ENCODE results near the gene RPGRIP1.
"Not testable (repeated sequence)": the region's sequence is repeated elsewhere in the genome, so short reads cannot be mapped to it uniquely, and the experiment has no call there.

The RPGRIP1 gene

GRCh38 chr14:21278632-21279031, 1.3 kb upstream of the RPGRIP1 start:
- H3K9ac ChIP-seq (ENCODE audit: insufficient read length) = no peak overlapping the region
- H3K27ac ChIP-seq = no peak overlapping the region
- no peak overlapping the region for H3K4me3 ChIP-seq
- no peaks in the 10 kb centered on the region for H3K36me3 ChIP-seq (ENCODE audit: insufficient read depth, low read length)
- TF ChIP-seq POLR2AphosphoS5 (IDR thresholded peaks at IDR 0.05; ENCODE audit: borderline replicate concordance, low read depth, low read length) = no peak
- no peak for TF ChIP-seq EZH2 (IDR thresholded peaks at IDR 0.05)
- no peak for TF ChIP-seq FOXP2 (optimal IDR thresholded peaks at IDR 0.05; ENCODE audit: control extremely low read depth, extremely low read length, insufficient read depth)
- no peaks in the 10 kb centered on the region for H3K9me3 ChIP-seq (ENCODE audit: low read depth, low read length)
- DNase-seq (ENCODE audit: low read depth, low spot score) = no peak

GRCh38 chr14:21281917-21282316, 2.0 kb downstream of the RPGRIP1 start:
- H3K9ac ChIP-seq (ENCODE audit: insufficient read length); DNase-seq (ENCODE audit: low read depth, low spot score); H3K27ac ChIP-seq; H3K36me3 ChIP-seq (ENCODE audit: insufficient read depth, low read length); H3K4me3 ChIP-seq; H3K9me3 ChIP-seq (ENCODE audit: low read depth, low read length): not testable (repeated sequence)

GRCh38 chr14:21286516-21286915, 6.6 kb downstream of the RPGRIP1 start:
- H3K36me3 ChIP-seq (ENCODE audit: insufficient read depth, low read length); H3K9ac ChIP-seq (ENCODE audit: insufficient read length); H3K9me3 ChIP-seq (ENCODE audit: low read depth, low read length); H3K27ac ChIP-seq; H3K4me3 ChIP-seq; DNase-seq (ENCODE audit: low read depth, low spot score): not testable (repeated sequence)

GRCh38 chr14:21287168-21287567, 7.3 kb downstream of the RPGRIP1 start:
- H3K36me3 ChIP-seq (ENCODE audit: insufficient read depth, low read length) = no peaks in the 10 kb centered on the region
- no peaks in the 10 kb centered on the region for H3K9me3 ChIP-seq (ENCODE audit: low read depth, low read length)
- H3K4me3 ChIP-seq = no peak overlapping the region
- TF ChIP-seq POLR2AphosphoS5 (IDR thresholded peaks at IDR 0.05; ENCODE audit: borderline replicate concordance, low read depth, low read length) (no peak), FOXP2 (optimal IDR thresholded peaks at IDR 0.05; ENCODE audit: control extremely low read depth, extremely low read length, insufficient read depth) (no peak), EZH2 (IDR thresholded peaks at IDR 0.05) (no peak)
- H3K9ac ChIP-seq (ENCODE audit: insufficient read length) = no peak overlapping the region
- DNase-seq (ENCODE audit: low read depth, low spot score) = no peak
- H3K27ac ChIP-seq = no peak overlapping the region

GRCh38 chr14:21294026-21294425, 14.1 kb downstream of the RPGRIP1 start:
- not testable (repeated sequence) for DNase-seq (ENCODE audit: low read depth, low spot score); H3K9me3 ChIP-seq (ENCODE audit: low read depth, low read length); H3K27ac ChIP-seq; H3K4me3 ChIP-seq; H3K36me3 ChIP-seq (ENCODE audit: insufficient read depth, low read length); H3K9ac ChIP-seq (ENCODE audit: insufficient read length)

- no peak for DNase-seq (ENCODE audit: low read depth, low spot score)
- no peak for TF ChIP-seq FOXP2 (optimal IDR thresholded peaks at IDR 0.05; ENCODE audit: control extremely low read depth, extremely low read length, insufficient read depth)
- Histone ChIP-seq H3K4me3 (no peak overlapping the region), H3K36me3 (ENCODE audit: insufficient read depth, low read length) (no peaks in the 10 kb centered on the region), H3K9me3 (ENCODE audit: low read depth, low read length) (no peaks in the 10 kb centered on the region), H3K27ac (no peak overlapping the region), H3K9ac (ENCODE audit: insufficient read length) (no peak overlapping the region)
Observed at GRCh38 chr14:21298358-21298757, 18.5 kb downstream of the RPGRIP1 start.

- TF ChIP-seq EZH2 (IDR thresholded peaks at IDR 0.05) = no peak
- TF ChIP-seq FOXP2 (optimal IDR thresholded peaks at IDR 0.05; ENCODE audit: control extremely low read depth, extremely low read length, insufficient read depth) = no peak
- TF ChIP-seq POLR2AphosphoS5 (IDR thresholded peaks at IDR 0.05; ENCODE audit: borderline replicate concordance, low read depth, low read length) = no peak
- Histone ChIP-seq H3K9ac (ENCODE audit: insufficient read length) (no peak overlapping the region), H3K27ac (no peak overlapping the region), H3K9me3 (ENCODE audit: low read depth, low read length) (no peaks in the 10 kb centered on the region), H3K4me3 (no peak overlapping the region), H3K36me3 (ENCODE audit: insufficient read depth, low read length) (no peaks in the 10 kb centered on the region)
- no peak for DNase-seq (ENCODE audit: low read depth, low spot score)
Observed at GRCh38 chr14:21299562-21300130, 19.8 kb downstream of the RPGRIP1 start.

GRCh38 chr14:21300892-21301291, 21.0 kb downstream of the RPGRIP1 start:
- TF ChIP-seq FOXP2 (optimal IDR thresholded peaks at IDR 0.05; ENCODE audit: control extremely low read depth, extremely low read length, insufficient read depth) = no peak
- TF ChIP-seq POLR2AphosphoS5 (IDR thresholded peaks at IDR 0.05; ENCODE audit: borderline replicate concordance, low read depth, low read length) = no peak
- TF ChIP-seq EZH2 (IDR thresholded peaks at IDR 0.05) = no peak
- no peak overlapping the region for H3K9ac ChIP-seq (ENCODE audit: insufficient read length)
- H3K9me3 ChIP-seq (ENCODE audit: low read depth, low read length) = no peaks in the 10 kb centered on the region
- no peak overlapping the region for H3K27ac ChIP-seq
- H3K36me3 ChIP-seq (ENCODE audit: insufficient read depth, low read length) = no peaks in the 10 kb centered on the region
- no peak overlapping the region for H3K4me3 ChIP-seq
- DNase-seq (ENCODE audit: low read depth, low spot score) = no peak

- TF ChIP-seq FOXP2 (optimal IDR thresholded peaks at IDR 0.05; ENCODE audit: control extremely low read depth, extremely low read length, insufficient read depth) = no peak
- H3K36me3 ChIP-seq (ENCODE audit: insufficient read depth, low read length) = no peaks in the 10 kb centered on the region
- no peaks in the 10 kb centered on the region for H3K9me3 ChIP-seq (ENCODE audit: low read depth, low read length)
- H3K4me3 ChIP-seq = no peak overlapping the region
- H3K27ac ChIP-seq = no peak overlapping the region
- DNase-seq (ENCODE audit: low read depth, low spot score) = no peak
- H3K9ac ChIP-seq (ENCODE audit: insufficient read length) = no peak overlapping the region
Observed at GRCh38 chr14:21302013-21302835, 22.3 kb downstream of the RPGRIP1 start.

- not testable (repeated sequence) for DNase-seq (ENCODE audit: low read depth, low spot score); H3K36me3 ChIP-seq (ENCODE audit: insufficient read depth, low read length); H3K27ac ChIP-seq; H3K9ac ChIP-seq (ENCODE audit: insufficient read length); H3K9me3 ChIP-seq (ENCODE audit: low read depth, low read length); H3K4me3 ChIP-seq
Observed at GRCh38 chr14:21302836-21303140, 22.9 kb downstream of the RPGRIP1 start.

Data from SK-N-MC (cell line).